ENCODE data around the gene BACH2.
"Not testable (repeated sequence)": the region's sequence is repeated elsewhere in the genome, so short reads cannot be mapped to it uniquely, and the experiment has no call there.

BACH2 gene

DNA sequence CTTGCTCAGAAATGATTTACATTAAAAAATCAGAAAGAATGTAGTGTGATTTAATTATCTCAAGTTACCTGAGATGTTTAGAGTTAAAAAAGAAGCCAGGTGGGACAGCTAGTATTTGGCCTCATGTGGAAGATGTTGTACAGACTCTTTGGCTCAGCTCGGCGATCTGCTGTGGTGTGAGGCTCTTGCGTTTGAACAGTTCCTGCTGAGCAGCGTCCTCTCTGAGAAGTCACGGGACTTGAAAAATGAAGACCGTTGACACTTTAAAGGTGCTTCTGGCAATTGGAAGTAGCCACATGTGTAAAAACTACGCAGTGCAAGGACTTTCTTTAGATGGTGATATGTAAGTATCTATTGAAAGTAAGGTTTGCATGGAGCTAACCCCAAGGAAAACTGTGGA lies 169.0 kb downstream of the BACH2 start:
- FAIRE-seq: no peak

DNA sequence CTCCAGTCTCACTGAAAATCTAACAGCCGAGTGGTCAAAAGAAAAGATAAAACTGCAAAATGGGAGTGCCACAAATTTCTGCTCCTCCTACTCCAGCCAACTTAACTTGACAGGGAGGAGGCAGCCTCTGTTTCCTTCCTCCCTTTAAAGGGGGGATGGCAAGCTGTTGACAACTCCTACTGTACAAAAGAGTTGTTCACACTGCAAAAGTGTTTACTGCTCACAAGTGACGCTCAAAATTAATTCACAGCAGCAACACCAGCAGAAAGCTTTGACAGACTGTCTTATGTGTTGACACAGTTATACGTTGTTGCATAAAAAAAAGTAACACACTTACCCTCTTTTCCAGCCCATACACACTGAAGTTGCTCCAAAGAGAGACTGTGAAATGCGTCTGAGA lies 169.8 kb downstream of the BACH2 start:
- DNase-seq (ENCODE audit: low spot score): no peak
- FAIRE-seq: no peak

More for the DNA sequence above, 169.0 kb downstream of the BACH2 start:
- DNase-seq (ENCODE audit: low spot score): no peak

DNA sequence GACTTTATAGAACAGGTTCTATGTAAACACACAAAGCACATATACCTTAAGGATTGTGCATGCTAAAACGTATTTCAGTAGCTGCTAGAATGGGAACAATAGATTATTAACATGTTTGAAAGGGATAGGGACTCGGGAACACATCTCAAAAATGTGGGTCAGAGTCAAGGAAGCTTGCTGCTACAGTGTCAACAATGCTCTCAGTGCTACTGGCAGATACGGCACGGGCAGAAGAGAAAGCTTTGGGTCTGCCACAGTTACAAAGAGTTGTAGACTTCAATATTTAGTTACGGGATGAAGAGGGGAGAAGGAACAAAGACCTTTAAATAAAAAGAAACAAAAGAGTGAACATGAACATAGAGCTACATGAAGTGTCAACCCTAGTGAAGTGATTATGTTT lies 170.5 kb downstream of the BACH2 start:
- no peak for DNase-seq (ENCODE audit: low spot score)
- no peak for FAIRE-seq

DNA sequence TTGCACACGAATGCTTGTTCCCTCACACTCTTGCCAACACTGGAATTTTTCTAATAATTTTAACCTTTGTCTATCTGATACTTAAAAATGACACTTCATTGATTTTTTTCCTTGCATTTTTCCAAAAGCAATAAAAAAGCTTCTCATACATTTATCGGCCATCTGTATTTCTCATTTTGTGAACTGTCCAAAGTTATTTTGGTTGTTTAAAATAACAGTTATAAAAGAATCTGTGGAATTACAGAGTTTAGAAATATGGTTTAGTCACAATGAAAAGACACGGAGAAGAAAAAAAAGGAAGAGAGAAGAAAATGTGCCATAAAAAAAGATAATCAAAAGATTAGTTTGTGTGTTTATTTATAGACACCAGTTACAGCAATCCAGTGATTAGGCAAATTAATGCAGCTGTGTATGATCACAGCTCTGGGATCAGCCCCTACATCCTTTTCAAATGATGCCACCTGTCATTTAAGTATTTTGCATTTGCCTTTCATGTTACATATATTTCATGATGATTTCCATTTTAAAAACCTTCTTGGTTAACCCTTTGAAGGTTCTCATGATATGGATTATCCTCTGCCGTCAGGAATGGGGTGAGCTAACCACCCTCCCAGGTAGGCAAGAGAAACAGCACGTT lies 171.7 kb downstream of the BACH2 start:
- no peak for DNase-seq (ENCODE audit: low spot score)
- FAIRE-seq: no peak

DNA sequence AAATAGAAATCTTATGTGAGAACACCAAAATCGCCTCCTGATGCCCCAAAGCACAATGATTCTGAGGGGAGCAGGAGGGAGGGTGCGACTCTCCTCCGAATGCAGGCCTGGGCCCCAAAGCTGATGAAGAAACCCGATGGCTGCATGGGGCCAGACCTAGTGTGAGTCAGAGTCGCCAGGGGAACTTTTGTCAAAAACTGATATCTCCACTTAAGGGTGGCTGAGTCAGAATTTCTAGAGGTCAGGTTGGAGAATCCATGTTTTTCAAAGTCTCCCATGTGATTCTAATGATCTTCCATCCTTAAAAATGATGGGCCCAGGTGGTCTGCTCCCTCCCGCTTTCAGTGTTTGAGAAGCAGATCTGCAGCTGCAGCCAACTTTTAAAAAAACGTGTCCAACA lies 172.8 kb downstream of the BACH2 start:
- no peak for DNase-seq (ENCODE audit: low spot score)
- no peak for FAIRE-seq

DNA sequence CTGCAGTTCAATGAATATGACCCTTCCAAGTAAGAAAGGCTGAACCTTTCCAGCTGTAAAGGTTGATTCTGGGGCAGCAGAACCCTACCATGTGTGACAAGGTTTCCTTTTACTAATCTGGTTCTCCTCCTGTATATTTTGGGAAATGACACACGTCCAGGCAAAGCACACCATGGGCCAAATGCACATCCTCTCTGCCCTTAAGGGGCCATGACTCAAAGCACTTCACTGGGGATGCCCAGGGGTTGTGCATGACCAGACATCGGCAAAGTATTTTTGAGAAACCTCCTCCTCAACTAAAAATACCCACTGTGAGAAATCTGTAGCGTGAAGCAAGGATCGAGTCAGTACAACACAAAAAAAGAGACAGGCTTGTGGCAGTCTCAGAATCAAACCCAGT lies 174.7 kb downstream of the BACH2 start:
- DNase-seq (ENCODE audit: low spot score): no peak
- no peak for FAIRE-seq

DNA sequence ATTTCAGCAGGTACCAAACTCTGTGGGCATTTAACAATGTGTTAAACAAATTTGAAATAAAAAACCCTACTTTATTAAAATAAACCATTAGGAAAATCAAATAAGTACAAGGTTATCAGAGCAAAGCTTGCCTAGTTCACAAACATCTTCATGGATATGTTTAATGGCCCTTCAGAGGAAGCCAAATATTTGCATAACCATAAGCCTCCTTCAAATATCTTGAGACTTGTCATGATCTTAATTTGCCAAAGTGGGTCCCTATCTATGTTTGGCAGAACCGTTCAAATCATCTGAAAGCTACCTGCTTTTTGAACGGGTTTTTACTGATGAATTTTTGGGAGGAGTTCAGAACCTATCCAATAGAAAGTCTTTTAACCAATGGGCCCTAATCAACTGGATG lies 176.3 kb downstream of the BACH2 start:
- DNase-seq (ENCODE audit: low spot score): no peak

DNA sequence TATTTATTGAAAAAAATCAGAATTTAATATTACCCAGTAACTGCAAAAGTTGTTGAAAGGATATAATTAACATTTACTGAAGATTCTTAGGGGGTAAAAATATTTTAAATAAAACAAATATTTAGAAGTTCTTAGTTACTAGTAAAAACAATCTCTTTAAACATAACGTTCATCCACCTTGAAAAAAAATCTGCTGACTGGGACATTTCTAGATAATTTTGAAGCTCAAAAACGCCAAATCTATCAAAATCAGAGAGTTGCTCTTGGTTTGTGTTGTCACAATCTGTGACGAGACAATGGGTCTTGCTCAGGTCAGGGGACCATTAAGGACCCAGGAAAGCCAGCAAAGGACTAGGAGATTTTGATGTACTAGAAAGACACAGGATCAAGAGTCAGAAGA lies 177.0 kb downstream of the BACH2 start:
- no peak for DNase-seq (ENCODE audit: low spot score)
- FAIRE-seq: no peak

More for the DNA sequence above, 176.3 kb downstream of the BACH2 start:
- no peak for FAIRE-seq

DNA sequence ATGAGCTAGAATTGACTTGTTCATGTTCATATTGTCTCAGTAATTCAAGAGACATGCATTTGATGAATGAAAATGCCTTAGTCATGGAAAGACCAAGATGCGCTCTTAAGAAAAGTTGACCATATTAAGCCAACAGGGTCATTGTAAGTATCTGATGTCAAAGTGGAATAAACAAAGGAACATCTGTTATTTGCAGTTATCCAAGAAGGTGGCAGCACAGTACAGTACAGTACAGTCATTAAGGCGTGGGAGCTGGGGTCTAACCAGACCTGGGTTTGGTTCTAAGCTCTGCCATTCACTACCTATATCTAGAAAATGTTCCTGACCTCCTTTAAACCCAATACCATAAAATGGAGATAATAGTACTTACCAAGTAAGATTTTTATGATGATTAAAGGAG lies 178.1 kb downstream of the BACH2 start:
- FAIRE-seq (no peak), DNase-seq (ENCODE audit: low spot score) (no peak)

DNA sequence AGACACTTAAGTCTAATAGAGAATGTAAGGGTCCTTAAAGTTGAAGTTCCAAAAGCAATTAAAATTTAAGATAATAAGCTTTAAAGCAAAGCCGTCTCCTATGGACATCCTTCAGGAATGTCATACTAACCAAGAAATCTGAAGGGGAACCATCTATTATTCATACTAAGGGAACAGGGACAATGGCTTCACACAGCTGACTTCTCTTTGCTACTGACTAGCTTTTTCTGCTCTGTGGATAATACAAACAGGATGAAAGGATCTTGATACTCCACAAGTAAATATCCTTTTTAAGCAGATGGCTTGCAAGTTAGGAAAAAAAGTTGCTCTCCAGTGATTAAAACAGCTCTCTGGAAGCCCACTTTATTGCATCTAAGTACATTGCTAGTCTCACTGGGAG lies 178.6 kb downstream of the BACH2 start:
- no peak for DNase-seq (ENCODE audit: low spot score)
- no peak for FAIRE-seq

DNA sequence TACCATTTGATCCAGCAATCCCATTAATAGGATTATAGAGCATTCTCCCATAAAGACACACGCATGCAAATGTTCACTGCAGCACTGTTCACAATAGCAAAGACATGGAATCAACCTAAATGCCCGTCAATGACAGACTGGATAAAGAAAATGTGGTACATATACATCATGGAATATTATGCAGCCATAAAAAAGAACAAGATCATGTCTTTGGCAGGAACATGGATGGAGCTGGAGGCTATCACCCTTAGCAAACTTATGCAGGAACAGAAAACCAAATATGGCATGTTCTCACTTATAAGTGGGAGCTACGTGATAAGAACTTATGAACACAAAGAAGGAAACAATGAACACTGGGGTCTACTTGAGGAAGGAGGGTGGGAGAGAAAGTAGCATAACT lies 180.5 kb downstream of the BACH2 start:
- FAIRE-seq; DNase-seq (ENCODE audit: low spot score): not testable (repeated sequence)

DNA sequence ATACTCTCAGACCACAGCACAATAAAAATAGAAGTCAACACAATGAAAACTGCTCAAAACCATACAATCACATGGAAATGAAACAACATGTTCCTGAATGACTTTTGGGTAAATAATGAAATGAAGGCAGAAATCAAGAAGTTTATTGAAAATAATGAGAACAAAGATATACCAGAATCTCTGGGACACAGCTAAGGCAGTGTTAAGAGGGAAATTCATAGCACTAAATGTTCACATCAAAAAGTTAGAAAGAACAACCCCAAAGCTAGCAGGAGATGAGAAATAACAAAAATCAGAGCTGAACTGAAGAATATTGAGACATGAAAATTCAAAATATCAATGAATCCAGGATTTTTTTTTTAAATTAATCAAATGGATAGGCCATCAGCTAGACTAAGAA lies 183.3 kb downstream of the BACH2 start:
- no peak for FAIRE-seq
- DNase-seq (ENCODE audit: low spot score): no peak

DNA sequence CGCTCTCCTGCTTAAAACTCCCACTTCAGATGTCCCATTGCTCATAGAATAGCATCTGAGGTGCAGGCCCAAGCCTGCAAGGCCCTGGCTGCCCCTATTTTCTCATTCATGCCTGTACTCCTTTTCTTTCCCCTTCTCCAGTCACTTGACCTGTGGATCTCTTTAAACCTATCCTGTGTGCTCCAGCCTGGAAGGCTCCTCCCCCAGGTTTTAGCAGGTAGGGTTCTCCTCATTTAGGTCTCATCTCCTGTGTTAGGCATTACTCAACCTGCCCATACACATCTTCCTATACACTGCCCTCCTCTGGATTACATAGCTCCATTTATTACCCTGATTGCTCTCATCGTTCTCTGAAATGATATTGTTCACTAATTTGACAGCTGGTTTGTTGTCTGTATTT lies 185.3 kb downstream of the BACH2 start:
- FAIRE-seq (no peak), DNase-seq (ENCODE audit: low spot score) (no peak)

DNA sequence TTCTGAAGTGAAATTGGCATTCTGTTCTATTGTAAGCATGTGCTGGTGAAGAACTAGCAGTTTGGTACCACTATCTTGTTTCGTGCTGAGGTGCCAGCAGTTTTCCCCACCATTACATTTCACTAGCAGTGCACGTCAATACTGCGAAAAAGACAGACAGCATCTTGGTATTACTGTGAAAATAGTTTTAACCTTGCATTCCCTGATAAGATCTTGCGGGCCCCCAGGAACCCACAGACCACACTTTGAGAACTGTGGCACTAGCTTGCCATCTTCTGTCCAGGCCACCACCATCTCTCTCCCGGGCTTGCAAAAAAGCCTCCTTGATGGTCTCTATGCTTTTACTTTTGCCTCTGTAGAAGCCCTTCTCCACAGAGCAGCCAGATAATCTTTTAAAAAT lies 185.7 kb downstream of the BACH2 start:
- FAIRE-seq (no peak), DNase-seq (ENCODE audit: low spot score) (no peak)

DNA sequence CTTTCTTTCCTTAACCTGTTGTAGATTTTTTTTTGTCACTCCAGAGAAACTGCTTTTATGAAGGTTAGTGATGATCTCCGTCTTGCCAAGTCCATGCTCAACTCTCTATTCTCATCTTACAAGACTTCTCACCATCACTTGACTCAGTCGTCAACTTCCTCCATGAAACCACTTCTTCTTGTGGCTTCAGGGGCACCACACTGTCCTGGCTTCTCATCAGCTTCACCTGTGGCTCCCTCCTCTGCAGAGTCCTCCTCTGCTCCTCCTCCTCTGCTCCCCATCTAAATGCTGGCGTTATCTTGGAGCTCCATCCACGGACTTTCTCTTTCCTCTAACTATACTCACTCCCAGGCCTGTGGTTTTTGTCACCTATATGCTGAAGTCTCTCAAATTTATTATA lies 187.5 kb downstream of the BACH2 start:
- no peak for DNase-seq (ENCODE audit: low spot score)
- no peak for FAIRE-seq

DNA sequence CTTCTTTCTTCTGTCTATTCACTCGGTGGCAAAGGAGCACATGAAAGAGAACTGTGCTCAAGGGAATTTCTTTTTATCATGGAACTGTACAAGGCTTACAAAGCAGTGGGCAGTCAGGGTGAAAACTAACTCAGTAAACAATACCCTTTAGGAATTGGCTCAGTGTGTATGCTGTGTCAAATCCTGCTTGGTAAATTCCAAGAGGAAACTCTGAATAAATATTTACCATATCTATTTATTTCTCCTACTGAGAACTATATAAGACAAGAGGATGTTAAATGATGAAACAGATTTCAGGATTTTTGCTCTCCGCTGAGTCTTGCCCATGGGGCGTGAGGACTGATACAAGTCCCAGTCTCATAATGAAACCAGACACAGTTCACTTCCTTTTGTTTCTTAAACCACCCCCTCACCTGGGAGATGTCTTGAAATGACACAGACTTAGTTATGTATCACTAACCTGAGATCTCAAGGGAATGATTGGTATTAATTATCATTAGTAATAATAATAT lies 188.8 kb downstream of the BACH2 start:
- DNase-seq (ENCODE audit: low spot score) (no peak), FAIRE-seq (no peak)

DNA sequence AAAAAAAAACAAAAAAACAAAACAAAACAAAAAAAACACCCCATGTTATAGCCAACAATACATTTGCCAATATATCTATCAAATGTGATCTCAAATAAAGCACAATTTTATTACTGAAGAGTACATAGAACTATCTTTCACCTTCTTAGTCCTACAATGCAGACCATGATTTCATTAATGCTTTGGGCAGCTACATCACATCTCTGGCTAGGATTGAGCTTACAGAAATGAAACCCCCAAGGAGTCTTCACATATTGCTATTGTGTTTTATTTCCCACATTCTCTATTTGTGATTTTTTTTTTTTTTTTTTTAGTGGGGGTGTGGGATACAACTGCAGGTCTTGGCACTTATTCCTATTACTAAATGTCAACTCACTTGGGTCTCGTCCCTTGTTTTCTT lies 189.3 kb downstream of the BACH2 start:
- FAIRE-seq (no peak), DNase-seq (ENCODE audit: low spot score) (no peak)

DNA sequence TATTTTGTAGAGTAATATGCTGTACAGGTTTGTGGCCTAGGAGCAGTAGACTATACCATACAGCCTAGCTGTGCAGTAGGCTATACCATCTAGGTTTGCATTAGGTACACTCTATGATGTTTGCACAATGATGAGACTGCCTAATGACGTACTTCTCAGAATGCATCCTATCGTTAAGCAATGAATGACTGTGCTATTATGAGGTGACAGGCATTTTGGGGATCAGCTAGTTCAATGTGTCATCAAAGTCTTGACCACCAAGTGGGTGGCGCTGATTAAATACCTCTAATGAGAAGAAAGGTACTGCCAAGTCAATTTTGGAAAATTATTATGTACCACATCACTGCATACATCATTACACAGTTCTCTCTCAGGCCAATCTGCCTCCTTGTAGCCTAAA lies 190.2 kb downstream of the BACH2 start:
- FAIRE-seq (no peak), DNase-seq (ENCODE audit: low spot score) (no peak)

DNA sequence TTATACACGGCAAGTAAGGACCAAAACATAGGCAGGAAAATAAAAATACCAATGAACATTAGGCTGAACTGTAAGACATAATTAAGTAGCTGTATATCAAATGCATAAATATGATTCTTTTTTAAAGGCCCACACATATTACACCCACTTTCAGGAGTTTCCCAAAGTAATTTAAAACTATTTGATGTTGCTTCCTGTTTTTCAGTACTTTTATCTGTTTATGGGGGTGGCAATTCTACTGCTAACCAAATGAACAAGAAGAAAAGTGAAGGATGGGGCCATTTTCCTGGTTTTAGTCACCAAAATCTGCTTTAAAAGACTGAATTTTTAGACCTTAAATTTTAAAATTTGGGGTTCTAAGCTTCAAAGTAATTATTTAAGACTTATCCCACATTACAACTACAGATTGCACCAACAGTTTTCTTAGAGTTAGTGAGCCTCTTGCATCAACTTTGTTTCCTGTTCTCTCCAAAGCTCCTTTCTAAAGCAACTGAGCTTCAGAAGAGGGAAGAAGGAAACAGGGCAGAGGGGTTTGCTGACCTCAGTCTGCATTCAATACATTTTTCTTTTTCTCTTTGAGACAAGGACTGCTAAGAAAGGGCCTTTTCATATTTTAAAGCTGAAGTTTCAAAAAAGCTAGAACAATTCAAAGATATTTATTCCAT lies 191.0 kb downstream of the BACH2 start:
- FAIRE-seq (no peak), DNase-seq (ENCODE audit: low spot score) (no peak)

DNA sequence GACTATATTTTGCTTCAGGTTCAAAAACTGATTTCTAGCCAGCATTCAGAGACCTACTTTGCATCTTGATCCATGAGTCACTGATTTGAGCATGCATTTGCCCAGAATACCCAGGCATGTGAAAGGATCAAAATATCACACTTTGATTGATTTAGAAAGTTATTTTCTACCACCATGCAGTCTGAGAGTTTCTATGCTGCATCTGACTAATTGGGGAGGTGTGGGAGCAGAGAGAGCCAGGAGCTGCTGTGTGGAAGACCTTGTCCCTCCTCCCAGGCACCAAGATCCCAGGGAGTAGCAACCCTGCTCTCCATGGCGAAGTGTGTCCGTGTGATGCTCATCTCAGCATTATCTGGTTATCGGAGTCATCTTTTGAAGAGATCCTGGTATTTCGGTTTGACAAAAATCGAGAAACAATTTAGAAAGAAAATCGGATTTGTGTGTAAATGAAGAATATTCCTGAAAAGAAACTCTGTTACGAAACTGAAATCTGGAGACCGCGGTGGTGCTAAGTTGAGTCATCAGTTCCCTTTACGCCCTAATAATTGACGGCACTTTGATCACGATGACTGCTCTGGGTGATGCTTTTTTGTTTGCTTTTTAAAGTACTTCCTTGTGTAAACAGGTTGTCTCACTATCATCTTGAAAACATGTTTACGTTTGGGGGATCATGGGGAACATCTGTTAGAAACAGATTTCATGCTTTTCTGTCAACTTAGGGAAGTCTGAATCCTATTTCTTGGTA lies 193.4 kb downstream of the BACH2 start:
- FAIRE-seq: no peak

DNA sequence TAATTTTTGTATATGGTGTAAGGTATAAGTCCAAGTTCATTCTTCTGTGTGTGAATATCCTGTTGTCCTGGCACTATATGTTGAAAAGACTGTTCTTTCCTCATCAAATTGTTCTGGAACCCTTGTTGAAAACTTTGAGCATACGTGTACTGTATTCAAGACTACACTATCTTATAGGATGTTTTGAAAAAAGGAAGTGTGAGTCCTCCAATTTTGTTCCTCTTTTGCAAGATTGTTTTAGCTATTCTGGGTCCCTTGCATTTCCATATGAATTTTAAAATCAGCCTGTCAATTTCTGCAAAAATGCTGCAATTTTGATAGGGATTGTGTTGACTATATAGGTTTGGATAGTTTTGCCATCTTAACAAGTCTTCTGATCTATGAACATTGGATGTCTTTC lies 195.2 kb downstream of the BACH2 start:
- DNase-seq (ENCODE audit: low spot score) (no peak), FAIRE-seq (no peak)

More for the DNA sequence above, 193.4 kb downstream of the BACH2 start:
- DNase-seq (ENCODE audit: low spot score): no peak

DNA sequence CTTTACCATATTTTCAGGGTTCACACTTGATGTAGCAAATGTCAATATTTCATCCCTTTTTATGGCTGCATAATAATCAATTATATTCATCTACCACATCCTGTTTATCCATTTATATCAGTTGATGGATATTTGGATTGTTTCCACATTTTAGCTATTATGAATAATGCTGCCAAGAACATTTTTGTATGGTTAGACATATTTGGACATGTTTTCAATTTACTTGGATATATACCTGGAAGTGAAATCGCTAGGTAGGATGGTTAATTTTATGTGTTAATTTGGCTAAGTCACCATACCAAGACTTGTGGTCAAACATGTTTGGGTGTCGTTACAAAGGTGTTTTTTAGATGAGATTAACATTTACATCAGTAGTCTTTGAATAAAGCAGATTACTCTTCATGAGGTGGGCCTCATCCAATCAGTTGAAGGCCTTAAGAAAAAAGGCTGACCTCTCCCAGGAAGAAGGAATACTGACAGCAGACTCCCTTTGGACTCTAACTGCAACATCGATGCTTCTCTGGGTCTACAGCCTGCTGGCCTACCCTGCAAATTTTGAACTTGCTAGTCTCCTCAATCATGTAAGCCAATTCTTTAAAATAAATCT lies 196.5 kb downstream of the BACH2 start:
- FAIRE-seq: no peak
- DNase-seq (ENCODE audit: low spot score): no peak
